Ishikawa (cell line): Measurements from ENCODE around the gene PREP.

Experiments used
- CEBPB ChIP-seq: IDR thresholded peaks from 2 replicates; pipeline ENCODE4 v1.6.1; 2012
- CREB1 ChIP-seq: IDR thresholded peaks from 2 replicates; pipeline ENCODE4 v1.6.1; 2012; ENCODE audit warnings: low read depth
- EGR1 ChIP-seq: IDR thresholded peaks from 2 replicates; pipeline ENCODE4 v1.6.1; 2012
- EP300 ChIP-seq: IDR thresholded peaks from 2 replicates; pipeline ENCODE4 v1.6.1; 2012; ENCODE audit warnings: borderline replicate concordance
- FOXM1 ChIP-seq: IDR thresholded peaks from 2 replicates; pipeline ENCODE4 v1.6.1; 2012; ENCODE audit warnings: low read depth, borderline replicate concordance
- MAX ChIP-seq: IDR thresholded peaks from 2 replicates; pipeline ENCODE4 v1.6.1; 2012
- NFIC ChIP-seq: IDR thresholded peaks from 2 replicates; pipeline ENCODE4 v1.6.1; 2012
- RAD21 ChIP-seq: IDR thresholded peaks from 2 replicates; pipeline ENCODE4 v1.6.1; 2012; ENCODE audit warnings: low read depth
- REST ChIP-seq: IDR thresholded peaks from 2 replicates; pipeline ENCODE4 v1.6.1; 2012; ENCODE audit warnings: low read depth, mild to moderate bottlenecking
- TAF1 ChIP-seq: IDR thresholded peaks from 2 replicates; pipeline ENCODE4 v1.6.1; 2012; ENCODE audit warnings: low read depth, mild to moderate bottlenecking
- TCF12 ChIP-seq: IDR thresholded peaks from 2 replicates; pipeline ENCODE4 v1.6.1; 2012; ENCODE audit warnings: low read depth
- TEAD4 ChIP-seq: IDR thresholded peaks from 2 replicates; pipeline ENCODE4 v1.6.1; 2012
- YY1 ChIP-seq: IDR thresholded peaks from 2 replicates; pipeline ENCODE4 v1.6.1; 2012; ENCODE audit warnings: low read depth
- ZBTB7A ChIP-seq: IDR thresholded peaks from 2 replicates; pipeline ENCODE4 v1.6.1; 2012; ENCODE audit warnings: low read depth
- TF ChIP-seq, protein P1 (sequence below): IDR thresholded peaks from 2 replicates; pipeline ENCODE4 v1.6.1; 2012

PREP gene

GRCh38 chr6:105321207-105321606, 81.7 kb downstream of the PREP start:
- no peak for TF ChIP-seq RAD21
- TF ChIP-seq, protein P1, sequence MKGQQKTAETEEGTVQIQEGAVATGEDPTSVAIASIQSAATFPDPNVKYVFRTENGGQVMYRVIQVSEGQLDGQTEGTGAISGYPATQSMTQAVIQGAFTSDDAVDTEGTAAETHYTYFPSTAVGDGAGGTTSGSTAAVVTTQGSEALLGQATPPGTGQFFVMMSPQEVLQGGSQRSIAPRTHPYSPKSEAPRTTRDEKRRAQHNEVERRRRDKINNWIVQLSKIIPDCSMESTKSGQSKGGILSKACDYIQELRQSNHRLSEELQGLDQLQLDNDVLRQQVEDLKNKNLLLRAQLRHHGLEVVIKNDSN, result no peak
- TF ChIP-seq CEBPB, result no peak
- no peak for TF ChIP-seq REST
- no peak for TF ChIP-seq YY1
- TF ChIP-seq TCF12, result no peak
- TF ChIP-seq ZBTB7A, result no peak
- TF ChIP-seq EP300, result no peak
- TF ChIP-seq MAX, result no peak
- no peak for TF ChIP-seq FOXM1
- no peak for TF ChIP-seq TEAD4
- TF ChIP-seq NFIC, result no peak
- no peak for TF ChIP-seq TAF1
- TF ChIP-seq EGR1, result no peak
- TF ChIP-seq CREB1, result no peak

- TF ChIP-seq TEAD4, result no peak
- no peak for TF ChIP-seq TAF1
- no peak for TF ChIP-seq MAX
- TF ChIP-seq EGR1, result no peak
- TF ChIP-seq EP300, result no peak
- TF ChIP-seq CREB1, result no peak
- TF ChIP-seq YY1, result no peak
- TF ChIP-seq, protein P1, result no peak
- TF ChIP-seq TCF12, result no peak
- TF ChIP-seq CEBPB, result no peak
Observed at GRCh38 chr6:105320765-105321164, 82.1 kb downstream of the PREP start.

DNA sequence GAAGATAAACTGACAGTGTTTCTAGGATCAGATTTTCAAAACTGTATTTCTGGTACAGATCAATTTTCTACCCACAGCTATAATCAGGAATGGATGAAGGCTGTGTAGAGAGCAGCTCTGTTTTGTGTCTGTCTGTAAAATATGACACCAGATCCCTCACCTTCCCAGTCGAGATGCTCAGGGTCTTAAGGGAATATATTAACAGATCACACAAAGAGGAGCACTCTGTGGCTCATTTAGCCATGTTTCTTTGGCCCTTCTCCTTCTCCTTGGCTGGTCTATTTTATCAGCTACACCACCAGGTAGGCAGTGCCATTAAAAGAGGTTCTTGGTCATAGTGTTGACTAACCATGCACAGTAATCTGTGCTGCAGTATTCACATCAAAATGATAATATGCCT, 82.6 kb downstream of the PREP start:
- TF ChIP-seq MAX (no peak), YY1 (no peak), FOXM1 (no peak), TCF12 (no peak), EP300 (no peak), CEBPB (no peak), RAD21 (no peak), NFIC (no peak), TAF1 (no peak)
- TF ChIP-seq, protein P1, result no peak

GRCh38 chr6:105319331-105319730, 83.6 kb downstream of the PREP start:
- no peak for TF ChIP-seq RAD21
- TF ChIP-seq NFIC, result no peak
- TF ChIP-seq, protein P1, result no peak
- no peak for TF ChIP-seq TAF1
- no peak for TF ChIP-seq TCF12
- no peak for TF ChIP-seq REST
- no peak for TF ChIP-seq MAX
- TF ChIP-seq EGR1, result no peak
- no peak for TF ChIP-seq ZBTB7A
- TF ChIP-seq CEBPB, result no peak
- no peak for TF ChIP-seq TEAD4
- no peak for TF ChIP-seq EP300
- TF ChIP-seq YY1, result no peak
- no peak for TF ChIP-seq CREB1
- TF ChIP-seq FOXM1, result no peak

DNA sequence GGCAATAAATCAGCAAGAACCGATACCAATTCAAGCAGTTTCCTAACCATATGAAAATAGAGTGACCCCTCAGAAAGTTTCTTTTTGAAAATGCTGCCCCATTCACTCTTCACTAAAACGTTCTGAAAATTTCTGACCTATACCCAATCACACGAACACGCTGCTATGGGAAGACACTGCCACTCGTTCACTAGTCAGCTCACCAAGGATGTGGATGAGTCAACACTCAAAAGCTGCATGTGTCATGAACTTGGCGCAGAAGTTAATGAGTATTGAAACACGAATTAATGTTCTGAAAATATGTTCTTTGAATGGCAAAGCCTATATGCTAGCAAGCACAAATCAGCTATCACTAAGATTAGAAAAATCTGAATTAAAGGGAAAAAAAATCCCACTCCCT, 84.2 kb downstream of the PREP start:
- no peak for TF ChIP-seq TCF12
- no peak for TF ChIP-seq CREB1
- no peak for TF ChIP-seq FOXM1
- TF ChIP-seq EGR1, result no peak
- TF ChIP-seq TAF1, result no peak
- TF ChIP-seq TEAD4, result no peak
- TF ChIP-seq EP300, result no peak
- no peak for TF ChIP-seq REST
- TF ChIP-seq MAX, result no peak
- TF ChIP-seq NFIC, result no peak
